H9 (cell line): ENCODE data around the gene MAMDC4. TPM values are rescaled to one million over a fixed set of nuclear protein-coding genes. Genes with fewer than 3 reads are reported as not detected.

ENCODE experiments used
- DNase-seq: peaks from one replicate; pipeline ENCODE4 v3.0.0-alpha.2; 2017
- H2AFZ ChIP-seq: one replicate; pipeline ENCODE4 v1.6.1; 2013; ENCODE audit warnings: mild to moderate bottlenecking, low read length, control low read depth, moderate library complexity
- H2AK5ac ChIP-seq: 2 replicates; pipeline ENCODE4 v1.6.1; 2013; ENCODE audit warnings: low read length, control low read depth, mixed read lengths; ENCODE audit not compliant: insufficient read length
- H2BK120ac ChIP-seq: one replicate; pipeline ENCODE4 v1.6.1; 2013; ENCODE audit warnings: low read depth, mild to moderate bottlenecking, low read length, control low read depth, inconsistent platforms; ENCODE audit not compliant: poor library complexity, severe bottlenecking
- H2BK12ac ChIP-seq: 2 replicates; pipeline ENCODE4 v1.6.1; 2013; ENCODE audit warnings: low read length, control low read depth, mixed read lengths, low read depth; ENCODE audit not compliant: insufficient read length
- H2BK15ac ChIP-seq: 2 replicates; pipeline ENCODE4 v1.6.1; 2013; ENCODE audit warnings: low read depth, low read length, control low read depth
- H2BK20ac ChIP-seq: one replicate; pipeline ENCODE4 v1.6.1; 2013; ENCODE audit warnings: low read depth, mild to moderate bottlenecking, low read length, control low read depth, inconsistent platforms; ENCODE audit not compliant: poor library complexity, severe bottlenecking
- H2BK5ac ChIP-seq: 2 replicates; pipeline ENCODE4 v1.6.1; 2013; ENCODE audit warnings: low read length, control low read depth, mixed read lengths; ENCODE audit not compliant: insufficient read length
- H3K14ac ChIP-seq: 2 replicates; pipeline ENCODE4 v1.6.1; 2013; ENCODE audit warnings: low read length, control low read depth; ENCODE audit not compliant: insufficient read depth
- H3K18ac ChIP-seq: 2 replicates; pipeline ENCODE4 v1.6.1; 2013; ENCODE audit warnings: low read depth, mild to moderate bottlenecking, mixed read lengths, low read length, control low read depth; ENCODE audit not compliant: insufficient read length
- H3K23ac ChIP-seq: 2 replicates; pipeline ENCODE4 v1.6.1; 2013; ENCODE audit warnings: low read length, control low read depth, mixed read lengths, low read depth; ENCODE audit not compliant: insufficient read length
- H3K23me2 ChIP-seq: 2 replicates; pipeline ENCODE4 v1.6.1; 2013; ENCODE audit warnings: low read depth, mild to moderate bottlenecking, mixed read lengths, low read length, control low read depth; ENCODE audit not compliant: insufficient read length, poor library complexity, severe bottlenecking
- H3K27ac ChIP-seq: 2 replicates; pipeline ENCODE4 v1.5.1; 2013; ENCODE audit warnings: low read length, control low read depth, mixed read lengths, low read depth; ENCODE audit not compliant: insufficient read length
- H3K27me3 ChIP-seq: 2 replicates; pipeline ENCODE4 v1.6.1; 2013; ENCODE audit warnings: low read length, control low read depth, inconsistent platforms; ENCODE audit not compliant: insufficient read depth
- H3K4ac ChIP-seq: 2 replicates; pipeline ENCODE4 v1.6.1; 2013; ENCODE audit warnings: low read depth, mild to moderate bottlenecking, control low read depth, inconsistent platforms, low read length, moderate library complexity
- H3K4me1 ChIP-seq: 2 replicates; pipeline ENCODE4 v1.6.1; 2013; ENCODE audit warnings: low read length, control low read depth, inconsistent platforms; ENCODE audit not compliant: insufficient read depth
- H3K4me2 ChIP-seq: 2 replicates; pipeline ENCODE4 v1.6.1; 2013; ENCODE audit warnings: low read length, control low read depth, mixed read lengths; ENCODE audit not compliant: insufficient read length, insufficient read depth
- H3K56ac ChIP-seq: 2 replicates; pipeline ENCODE4 v1.6.1; 2013; ENCODE audit warnings: low read depth, mild to moderate bottlenecking, mixed read lengths, low read length, control low read depth; ENCODE audit not compliant: insufficient read length
- H3K79me1 ChIP-seq: 2 replicates; pipeline ENCODE4 v1.6.1; 2013; ENCODE audit warnings: low read depth, mild to moderate bottlenecking, moderate library complexity, low read length, control low read depth, inconsistent platforms; ENCODE audit not compliant: insufficient read depth, poor library complexity, severe bottlenecking
- H3K79me2 ChIP-seq: 2 replicates; pipeline ENCODE4 v1.6.1; 2013; ENCODE audit warnings: low read length, control low read depth, inconsistent platforms; ENCODE audit not compliant: insufficient read depth
- H3K9ac ChIP-seq: 2 replicates; pipeline ENCODE4 v1.6.1; 2013; ENCODE audit warnings: low read length, control low read depth, mixed read lengths; ENCODE audit not compliant: insufficient read length; ENCODE audit errors: extremely low read depth
- H3K9me3 ChIP-seq: one replicate; pipeline ENCODE4 v1.6.1; 2013; ENCODE audit warnings: low read depth, low read length, inconsistent platforms; ENCODE audit not compliant: control insufficient read depth
- H3T11ph ChIP-seq: one replicate; pipeline ENCODE4 v1.6.1; 2013; ENCODE audit warnings: mild to moderate bottlenecking, low read length, control low read depth, inconsistent platforms
- H4K20me1 ChIP-seq: one replicate; pipeline ENCODE4 v1.6.1; 2013; ENCODE audit not compliant: control insufficient read depth, insufficient read length, insufficient read depth
- H4K5ac ChIP-seq: 2 replicates; pipeline ENCODE4 v1.6.1; 2013; ENCODE audit warnings: low read depth, mild to moderate bottlenecking, mixed read lengths, low read length, control low read depth; ENCODE audit not compliant: insufficient read length
- H4K8ac ChIP-seq: replicated peaks from 2 replicates; pipeline ENCODE4 v1.6.1; 2013; ENCODE audit warnings: low read length, control low read depth, mixed read lengths, low read depth; ENCODE audit not compliant: insufficient read length
- H4K91ac ChIP-seq: 2 replicates; pipeline ENCODE4 v1.6.1; 2013; ENCODE audit warnings: low read depth, mild to moderate bottlenecking, moderate library complexity, mixed read lengths, low read length, control low read depth; ENCODE audit not compliant: insufficient read length
- H3K27ac Mint-ChIP-seq, 3 experiments: 2 replicates in 2 of 3; 3 replicates in 1 of 3; pipeline ENCODE4 v1.8.0; 2020 to 2021; ENCODE audit warnings: mixed read lengths in 3 of 3, mild to moderate bottlenecking in 1 of 3, moderate library complexity in 1 of 3
- H3K27me3 Mint-ChIP-seq: 2 replicates; pipeline ENCODE4 v1.8.0; 2021; ENCODE audit warnings: low read depth, mild to moderate bottlenecking, moderate library complexity, mixed read lengths
- H3K36me3 Mint-ChIP-seq, 3 experiments: 2 replicates in 2 of 3; 3 replicates in 1 of 3; pipeline ENCODE4 v1.8.0; 2020 to 2021; ENCODE audit warnings: low read depth in 3 of 3, mixed read lengths in 3 of 3; ENCODE audit not compliant: insufficient read depth in 1 of 3
- H3K4me1 Mint-ChIP-seq, 2 experiments: 2 replicates each; pipeline ENCODE4 v1.8.0; 2020; ENCODE audit warnings: mixed read lengths in 2 of 2
- H3K4me3 Mint-ChIP-seq, 2 experiments: 2 replicates in 1 of 2; 3 replicates in 1 of 2; pipeline ENCODE4 v1.8.0; 2020 to 2021; ENCODE audit warnings: mild to moderate bottlenecking in 2 of 2, mixed read lengths in 2 of 2, moderate library complexity in 1 of 2
- H3K9me3 Mint-ChIP-seq, 2 experiments: 2 replicates in 1 of 2; 3 replicates in 1 of 2; pipeline ENCODE4 v1.8.0; 2020; ENCODE audit warnings: mild to moderate bottlenecking in 2 of 2, mixed read lengths in 2 of 2, moderate library complexity in 1 of 2
- CTCF ChIP-seq: fragments of 200-600 bp; sonication (generic); conservative IDR thresholded peaks from 3 replicates; pipeline ENCODE4 v1.8.0; 2021; ENCODE audit warnings: antibody characterized with exemption, mild to moderate bottlenecking
- WGBS: extraction: QIAGEN DNeasy Blood & Tissue Kit; methylation state at CpG from one replicate; pipeline ENCODE4 v1.1.7; 2013; ENCODE audit warnings: missing lambda C conversion rate, low lambda C conversion rate, mixed read lengths; ENCODE audit not compliant: insufficient read length; ENCODE audit errors: extremely low coverage; 5-methylcytosine and 5-hydroxymethylcytosine counted together
- total RNA-seq: library from RNA; stranded (reverse); gene quantifications from 2 replicates; pipeline ENCODE4 v1.2.1, GENCODE V29; 2021

Gene MAMDC4
- total RNA-seq, 1 experiment from 2014 or later, result 9.2 TPM

GRCh38 chr9:136808806-136809158, 43.4 kb upstream of the MAMDC4 start:
- Histone ChIP-seq H3K23ac (no peak overlapping the region), H3K9me3 (no peaks in the 10 kb centered on the region), H3T11ph (no peak overlapping the region), H4K91ac (no peak overlapping the region), H2AFZ (no peak overlapping the region), H3K14ac (no peak overlapping the region), H3K4me2 (peak overlapping the region; percentile 88), H3K27me3 (no peaks in the 10 kb centered on the region), H4K5ac (no peak overlapping the region), H2BK5ac (no peak overlapping the region), H3K79me2 (peaks cover 9% of the 10 kb centered on the region; the same call in 1 of the 2 replicates), H3K27ac (no peak overlapping the region), H3K18ac (no peak overlapping the region), H4K20me1 (peaks cover 4% of the 10 kb centered on the region), H4K8ac (no peak overlapping the region), H3K4ac (no peak overlapping the region), H3K9ac (peak overlapping the region; percentile 73), H2BK20ac (no peak overlapping the region), H2AK5ac (no peak overlapping the region), H3K79me1 (peaks cover 11% of the 10 kb centered on the region), H3K4me1 (no peaks in the 10 kb centered on the region), H2BK12ac (no peak overlapping the region), H3K23me2 (peaks cover 15% of the 10 kb centered on the region), H2BK15ac (no peak overlapping the region), H3K56ac (no peak overlapping the region), H2BK120ac (no peak overlapping the region)
- no peaks in the 10 kb centered on the region for H3K9me3 Mint-ChIP-seq
- H3K4me1 Mint-ChIP-seq, result peaks cover 16 to 27% of the 10 kb centered on the region in 2 experiments
- no peak for TF ChIP-seq CTCF
- H3K4me3 Mint-ChIP-seq, result peak overlapping the region; percentile 70 to 85
- no peak for DNase-seq
- H3K27ac Mint-ChIP-seq, result no peak overlapping the region; a peak in 2 of 7 replicates
- peaks cover 33 to 54% (median 45%) of the 10 kb centered on the region in 3 experiments; a peak in 6 of 7 replicates for H3K36me3 Mint-ChIP-seq
- WGBS, result no CpG with 5 or more reads among the region's 14 CpGs
- H3K27me3 Mint-ChIP-seq, result peaks cover 10% of the 10 kb centered on the region
